Fibroblast of the aortic adventitia (primary cell): Measurements from ENCODE around the gene DMBX1. TPM values are rescaled to one million over a fixed set of nuclear protein-coding genes. Genes with fewer than 3 reads are reported as not detected.
A peak's percentile ranks its signal among the peaks of the same experiment; 100 is the strongest.

Experiments
- DNase-seq: peaks from one replicate; pipeline ENCODE4 v3.0.0-alpha.2; 2010; ENCODE audit warnings: low read depth
- H3K4me3 ChIP-seq: 2 replicates; pipeline ENCODE4 v1.5.1; 2011; ENCODE audit warnings: low read depth, mild to moderate bottlenecking, control low read depth, low read length, moderate library complexity
- total RNA-seq: library from RNA; depleted of rRNA; stranded (reverse); fragments of >200 nt; gene quantifications from 2 replicates; pipeline ENCODE4 v1.2.3, GENCODE V29; 2012; ENCODE audit warnings: low replicate concordance
- TF ChIP-seq, protein P1 (sequence below): IDR thresholded peaks from 2 replicates; pipeline ENCODE4 v1.5.1; 2011; ENCODE audit warnings: mild to moderate bottlenecking, low read length, control low read depth, inconsistent platforms; ENCODE audit not compliant: insufficient read depth

The DMBX1 gene
- total RNA-seq, 1 donor = not detected

DNA sequence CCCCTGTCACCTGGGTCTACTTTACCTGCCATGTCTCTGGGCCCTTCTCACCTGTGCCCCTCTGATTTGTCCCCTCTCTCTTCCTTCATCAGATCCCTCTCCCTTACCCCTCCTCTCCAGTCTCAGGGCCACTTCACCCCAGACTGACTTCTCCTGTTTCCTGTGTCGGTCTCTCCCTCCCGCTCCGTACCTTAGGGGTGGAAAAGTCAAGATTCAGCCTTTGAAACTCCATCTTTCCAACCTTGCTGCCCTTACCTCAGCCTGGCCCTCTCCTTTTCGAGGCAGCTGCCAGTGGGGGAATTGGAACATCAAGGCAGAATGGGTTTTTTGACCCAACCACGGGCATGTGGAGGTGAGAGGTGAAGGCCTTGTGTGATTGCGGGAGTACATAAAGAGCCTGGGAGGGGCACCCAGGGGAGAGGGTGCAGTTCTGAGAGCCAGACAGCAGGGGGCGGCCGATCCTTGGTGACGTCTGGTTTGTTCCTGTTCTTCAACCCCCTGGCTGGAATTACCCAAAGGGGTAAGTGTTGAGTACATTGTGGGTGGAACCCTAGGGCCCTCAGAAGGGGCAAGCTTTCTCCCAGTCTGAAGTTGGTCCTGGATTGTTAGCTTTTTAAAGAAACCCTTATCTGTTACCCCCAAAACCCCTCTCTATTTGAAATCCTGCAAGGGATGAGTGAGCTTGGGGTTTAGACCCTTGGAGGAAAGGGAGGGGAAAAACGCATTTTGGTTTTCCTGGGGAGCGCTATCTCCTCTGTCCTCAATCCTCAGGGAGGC lies 12.3 kb upstream of the DMBX1 start:
- DNase-seq = peak; percentile 71
- TF ChIP-seq, protein P1, sequence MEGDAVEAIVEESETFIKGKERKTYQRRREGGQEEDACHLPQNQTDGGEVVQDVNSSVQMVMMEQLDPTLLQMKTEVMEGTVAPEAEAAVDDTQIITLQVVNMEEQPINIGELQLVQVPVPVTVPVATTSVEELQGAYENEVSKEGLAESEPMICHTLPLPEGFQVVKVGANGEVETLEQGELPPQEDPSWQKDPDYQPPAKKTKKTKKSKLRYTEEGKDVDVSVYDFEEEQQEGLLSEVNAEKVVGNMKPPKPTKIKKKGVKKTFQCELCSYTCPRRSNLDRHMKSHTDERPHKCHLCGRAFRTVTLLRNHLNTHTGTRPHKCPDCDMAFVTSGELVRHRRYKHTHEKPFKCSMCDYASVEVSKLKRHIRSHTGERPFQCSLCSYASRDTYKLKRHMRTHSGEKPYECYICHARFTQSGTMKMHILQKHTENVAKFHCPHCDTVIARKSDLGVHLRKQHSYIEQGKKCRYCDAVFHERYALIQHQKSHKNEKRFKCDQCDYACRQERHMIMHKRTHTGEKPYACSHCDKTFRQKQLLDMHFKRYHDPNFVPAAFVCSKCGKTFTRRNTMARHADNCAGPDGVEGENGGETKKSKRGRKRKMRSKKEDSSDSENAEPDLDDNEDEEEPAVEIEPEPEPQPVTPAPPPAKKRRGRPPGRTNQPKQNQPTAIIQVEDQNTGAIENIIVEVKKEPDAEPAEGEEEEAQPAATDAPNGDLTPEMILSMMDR = peak; percentile 96
- H3K4me3 ChIP-seq = no peak overlapping the region

DNA sequence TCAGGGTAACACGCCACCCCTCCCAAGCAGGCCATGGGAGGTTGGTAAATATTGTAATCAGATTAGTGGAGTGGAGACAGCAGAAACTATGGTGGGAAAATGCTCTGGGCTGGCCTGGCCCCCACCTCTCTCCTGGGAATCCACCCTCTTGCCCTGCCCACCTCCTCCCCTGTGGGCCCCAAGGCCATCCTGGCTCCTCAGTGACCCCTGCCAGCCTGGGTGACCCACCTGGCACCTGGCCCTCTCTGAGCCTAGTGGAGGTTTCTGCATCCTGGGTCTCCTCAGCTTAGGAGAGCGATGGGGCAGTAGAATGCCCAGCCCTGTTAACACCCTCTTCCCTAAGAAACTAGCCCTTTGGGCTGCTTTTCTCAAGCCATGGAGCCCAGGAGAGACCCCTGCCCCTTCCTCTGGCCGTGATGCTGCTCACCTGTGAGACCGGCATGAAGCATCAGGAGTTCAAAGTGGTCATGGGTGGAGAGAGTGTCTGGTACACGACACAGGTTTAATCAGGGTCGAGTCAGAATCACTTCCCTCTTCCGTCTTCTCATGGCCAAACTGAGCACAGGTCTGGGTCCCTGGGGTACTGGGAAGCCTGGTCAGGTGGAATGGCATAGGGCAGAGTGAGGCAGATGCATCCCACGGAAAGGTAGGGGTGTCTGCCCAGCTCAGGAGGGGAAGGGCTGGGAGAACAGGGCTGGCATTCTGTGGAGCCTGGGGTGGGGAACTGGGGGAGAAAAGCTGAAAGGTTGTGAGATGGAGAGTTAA lies 10.7 kb upstream of the DMBX1 start:
- TF ChIP-seq, protein P1 = no peak
- no peak overlapping the region for H3K4me3 ChIP-seq
- no peak for DNase-seq

DNA sequence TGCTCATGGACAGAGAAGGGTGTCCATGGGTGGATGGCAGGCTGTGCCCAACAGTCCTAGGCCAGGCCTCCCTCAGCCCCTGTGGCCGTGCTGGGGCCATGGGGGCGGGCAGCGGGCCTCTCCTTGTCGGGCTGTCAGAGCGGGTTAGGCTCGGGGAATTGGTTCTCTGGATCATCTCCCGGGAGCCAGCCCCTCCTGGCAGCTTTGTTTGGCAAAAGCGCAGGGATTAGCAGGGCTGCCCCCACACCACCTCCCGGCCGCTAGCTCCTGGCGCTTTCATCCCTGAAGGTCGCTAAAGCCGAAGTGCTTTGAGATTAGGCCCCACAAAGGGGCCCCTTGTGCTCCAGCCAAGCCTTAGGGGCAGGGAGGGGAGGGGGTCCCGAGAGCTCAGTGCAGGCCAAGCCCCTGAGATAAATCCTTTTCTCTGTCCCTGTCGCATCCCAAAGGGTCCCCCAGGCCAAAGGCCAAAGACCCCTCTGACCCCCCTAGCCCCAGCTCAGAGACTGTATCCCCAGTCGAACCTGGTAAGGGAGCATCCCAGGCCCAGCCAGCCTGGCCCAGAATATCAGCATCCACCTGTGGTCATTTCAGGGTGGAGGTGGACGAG lies 9.8 kb upstream of the DMBX1 start:
- no peak overlapping the region for H3K4me3 ChIP-seq
- TF ChIP-seq, protein P1 = no peak
- DNase-seq = no peak

DNA sequence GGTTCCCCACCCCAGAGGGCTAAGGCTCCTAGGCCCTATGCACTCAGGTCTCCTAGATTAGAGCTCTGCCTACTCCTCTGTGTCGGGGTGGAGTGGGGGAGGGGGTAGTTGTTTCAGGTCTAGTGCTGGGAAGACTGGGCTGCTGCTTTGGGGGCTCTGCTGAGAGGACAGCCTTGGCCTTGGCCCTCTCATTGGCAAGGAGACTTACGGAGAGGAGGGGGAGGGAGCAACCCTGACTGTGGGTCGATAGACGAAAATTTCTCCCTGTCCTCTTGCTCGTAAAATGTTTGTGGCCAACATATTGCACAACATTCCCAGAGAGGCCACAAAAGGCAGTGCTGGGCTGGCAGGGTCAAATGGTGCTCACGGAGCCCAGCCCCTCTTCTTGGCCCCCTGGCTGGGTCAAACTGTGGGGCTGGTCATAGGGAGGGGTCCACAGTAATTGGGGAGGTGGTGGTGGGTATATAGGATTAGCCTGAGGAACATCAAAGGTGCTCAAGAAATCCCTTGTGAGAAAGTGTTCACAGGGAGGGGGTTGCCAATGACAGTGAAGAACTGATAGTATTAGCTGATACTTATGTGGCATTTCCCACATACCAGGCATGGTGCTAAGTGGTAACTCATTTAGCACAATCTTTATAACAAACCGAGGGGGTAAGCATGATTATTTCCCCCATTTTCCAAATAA lies 8.5 kb upstream of the DMBX1 start:
- TF ChIP-seq, protein P1 = no peak
- peak; percentile 9 for DNase-seq
- H3K4me3 ChIP-seq = no peak overlapping the region

DNA sequence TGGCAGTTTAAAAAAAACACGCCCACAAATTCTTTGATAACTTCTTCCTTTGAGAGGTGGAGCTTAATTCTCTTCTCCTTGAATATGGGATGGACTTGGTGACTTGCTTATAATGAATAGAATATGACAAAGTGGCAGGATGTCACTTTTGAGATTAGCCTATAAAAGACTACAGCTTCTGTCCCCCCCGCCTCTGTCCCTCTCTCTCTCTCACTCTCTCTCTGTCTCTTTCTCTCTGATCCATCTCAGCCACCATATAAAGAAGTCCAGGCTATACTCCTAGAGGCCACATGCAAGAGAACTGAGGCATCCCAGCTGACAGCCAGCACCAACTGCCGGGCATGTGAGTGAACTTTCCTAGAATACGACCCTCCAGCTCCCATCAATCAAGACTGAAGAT lies 7.7 kb upstream of the DMBX1 start:
- H3K4me3 ChIP-seq = no peak overlapping the region
- no peak for DNase-seq
- TF ChIP-seq, protein P1 = no peak

DNA sequence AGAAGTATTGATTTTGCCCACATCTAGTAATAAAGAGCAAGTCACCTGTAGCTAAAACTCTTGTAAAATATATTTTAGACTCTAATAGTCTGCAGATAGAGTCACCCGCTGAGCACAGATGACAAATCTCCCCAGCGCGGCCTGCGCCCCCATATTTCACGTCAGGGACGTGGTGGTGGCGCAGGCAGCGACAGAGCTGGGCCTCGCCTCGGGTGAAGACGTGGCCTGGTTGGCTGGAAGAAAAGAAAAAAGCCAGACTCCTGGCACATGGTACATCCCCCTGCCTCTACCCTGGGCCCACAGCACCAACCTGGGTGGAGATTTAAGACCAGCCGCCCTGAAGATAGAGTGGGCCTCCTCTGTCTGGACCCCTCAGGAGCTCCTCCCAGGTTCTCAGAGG lies 6.0 kb upstream of the DMBX1 start:
- H3K4me3 ChIP-seq = no peak overlapping the region
- no peak for DNase-seq
- TF ChIP-seq, protein P1 = no peak
